ENCODE measurements around the gene GAREM1.

GAREM1 gene

GRCh38 chr18:32213693-32214092 is 257.0 kb downstream of the GAREM1 start:
- no peak overlapping the region for H3K4me3 ChIP-seq (replicated peaks in 1 of 2; ENCODE audit: low read depth in 2 of 2, low read length in 2 of 2)
- no peak for DNase-seq (ENCODE audit: low read depth in 2 of 2)
- TF ChIP-seq CTCF (IDR thresholded peaks at IDR 0.05; ENCODE audit: low read depth, low read length) = no peak
